HG02571 (cell line): ENCODE data around the gene CTBP2.

Experiments used
- ATAC-seq: cut with Tn5 transposase; IDR thresholded peaks from one replicate; pipeline ENCODE4 v1.9.1; 2021; ENCODE audit warnings: mild to moderate bottlenecking, moderate library complexity; ENCODE audit not compliant: unreplicated experiment

The CTBP2 gene

DNA sequence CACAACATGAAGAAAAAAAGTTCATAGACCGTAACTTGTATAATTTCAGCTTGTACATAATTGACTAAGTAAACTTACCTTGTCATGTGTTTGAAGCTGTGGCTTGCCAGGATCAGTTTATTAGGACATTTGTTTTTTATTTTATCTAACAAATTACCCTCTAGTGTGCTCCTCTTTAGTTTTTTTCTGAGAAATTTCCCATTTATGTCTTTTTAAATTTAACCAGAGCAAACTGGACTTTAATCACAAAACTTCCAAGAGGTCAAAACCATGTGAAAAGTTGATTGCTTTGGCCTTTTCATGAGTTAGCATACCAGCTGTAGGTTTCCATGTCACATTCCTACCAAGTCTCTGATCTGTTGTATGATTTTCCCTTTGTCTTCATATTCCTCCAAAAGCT lies 176.0 kb downstream of the CTBP2 start:
- no peak for ATAC-seq

DNA sequence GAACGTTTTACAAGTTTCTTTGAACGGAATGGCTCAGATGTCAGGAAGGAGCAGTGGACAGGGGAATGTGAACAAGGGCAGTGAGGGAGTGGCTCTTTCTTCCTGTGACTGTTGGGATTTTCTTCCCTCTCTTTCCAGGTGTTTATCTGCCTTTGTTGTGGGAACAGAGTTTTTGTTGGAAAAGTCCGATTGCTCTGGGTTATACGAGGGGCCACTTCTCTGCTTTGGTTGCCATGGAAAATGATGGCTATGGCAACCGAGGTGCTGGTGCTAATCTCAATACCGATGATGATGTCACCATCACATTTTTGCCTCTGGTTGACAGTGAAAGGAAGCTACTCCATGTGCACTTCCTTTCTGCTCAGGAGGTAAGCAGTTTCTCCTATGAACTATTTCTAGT lies 177.0 kb downstream of the CTBP2 start:
- no peak for ATAC-seq

DNA sequence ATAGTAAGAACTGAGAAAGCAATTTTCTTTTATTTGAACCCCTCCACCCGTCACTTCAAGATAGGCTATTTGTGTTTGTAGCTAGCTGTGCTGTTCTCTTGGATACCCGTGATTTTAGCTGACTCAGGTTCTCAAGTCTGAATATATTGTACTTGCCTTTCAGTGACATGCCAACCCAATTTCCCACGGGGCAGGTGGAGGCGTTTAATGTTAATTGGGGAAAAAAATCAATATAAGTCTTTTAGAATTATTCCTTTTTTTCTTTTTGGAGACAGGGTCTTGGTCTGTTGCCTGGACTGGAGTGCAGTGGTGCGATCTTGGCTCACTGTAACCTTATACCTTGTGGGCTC lies 182.0 kb downstream of the CTBP2 start:
- ATAC-seq: no peak

GRCh38 chr10:124977648-124978375 lies 182.6 kb downstream of the CTBP2 start:
- no peak for ATAC-seq

DNA sequence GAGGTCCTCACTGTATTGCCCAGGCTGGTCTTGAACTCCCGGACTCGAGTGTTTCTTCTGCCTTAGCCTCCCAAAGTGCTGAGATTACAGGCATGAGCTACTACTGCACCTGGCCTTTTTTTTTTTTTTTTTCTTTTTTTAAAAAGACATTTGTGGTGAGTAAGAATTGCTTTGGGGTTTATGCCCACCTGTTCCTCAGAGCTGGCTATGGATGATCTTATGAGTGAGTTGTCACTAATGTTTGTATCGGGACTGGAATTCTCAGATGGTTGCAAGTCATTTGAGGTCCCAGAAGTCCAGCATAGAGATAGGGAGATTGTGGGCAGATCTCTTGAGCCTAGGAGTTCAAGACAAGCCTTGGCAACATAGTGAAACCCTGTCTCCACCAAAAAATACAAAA lies 183.2 kb downstream of the CTBP2 start:
- ATAC-seq: no peak

DNA sequence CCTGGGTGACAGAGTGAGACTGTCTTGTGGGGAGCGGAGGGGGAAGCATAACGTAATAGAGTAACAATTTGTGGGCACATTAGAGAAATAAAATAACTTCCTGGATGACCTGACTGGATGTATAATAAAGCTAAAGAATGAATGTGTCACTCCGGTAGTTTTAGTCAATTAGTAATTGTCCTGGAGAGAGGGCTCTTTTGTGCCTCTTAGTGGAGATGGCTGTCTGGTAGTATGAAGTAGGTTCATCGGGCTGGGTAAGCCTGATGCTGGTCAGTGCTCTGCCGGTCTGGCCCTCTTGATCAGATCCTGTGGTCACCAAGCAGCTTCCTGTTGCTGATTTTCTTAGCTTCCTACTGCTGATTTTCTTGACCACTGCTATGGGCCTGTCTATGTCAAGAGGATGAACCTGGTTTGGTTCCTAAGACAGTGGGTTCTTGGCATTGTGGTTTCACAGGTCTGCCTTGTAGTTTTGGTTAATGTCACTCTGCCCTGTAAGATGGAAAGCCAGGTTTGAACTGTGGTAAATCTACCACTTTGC lies 184.3 kb downstream of the CTBP2 start:
- no peak for ATAC-seq

DNA sequence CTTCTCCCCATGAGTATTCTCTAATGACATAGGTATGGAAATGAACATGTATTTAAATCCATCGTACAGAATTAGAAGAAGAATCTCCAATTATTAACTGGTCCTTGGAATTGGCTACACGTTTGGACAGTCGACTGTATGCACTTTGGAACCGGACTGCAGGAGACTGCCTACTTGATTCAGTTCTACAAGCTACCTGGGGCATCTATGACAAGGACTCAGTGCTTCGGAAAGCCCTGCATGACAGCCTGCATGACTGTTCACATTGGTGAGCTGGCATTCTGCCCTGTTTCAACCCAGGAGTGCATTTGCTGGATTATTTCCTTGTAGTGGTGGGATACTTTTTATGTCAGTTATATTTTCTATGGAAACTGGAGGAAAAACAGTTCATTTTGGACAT lies 186.2 kb downstream of the CTBP2 start:
- no peak for ATAC-seq

- ATAC-seq: no peak
Measured at GRCh38 chr10:124972637-124973036, 187.7 kb downstream of the CTBP2 start.

- no peak for ATAC-seq
Measured at GRCh38 chr10:124971276-124971675, 189.1 kb downstream of the CTBP2 start.

DNA sequence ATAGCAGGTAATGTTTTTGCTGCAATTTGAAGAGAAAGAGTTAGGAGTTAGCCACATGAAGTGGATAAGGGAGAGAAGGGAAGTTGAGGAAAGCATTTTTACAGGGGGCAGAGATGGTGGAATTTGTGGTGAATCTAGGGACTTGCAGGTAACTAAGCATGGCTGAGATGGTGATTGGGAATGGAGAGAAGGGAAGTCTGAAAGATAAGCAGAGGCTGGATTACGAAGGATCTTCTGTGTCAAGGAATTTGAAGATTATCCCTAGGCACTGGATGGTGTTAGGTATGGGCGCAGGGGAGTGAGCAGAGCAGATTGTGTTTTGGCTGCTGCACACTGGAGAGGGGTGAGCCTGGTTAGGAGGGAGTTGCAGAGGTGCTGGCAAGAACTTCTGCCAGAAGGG lies 193.1 kb downstream of the CTBP2 start:
- ATAC-seq: no peak

DNA sequence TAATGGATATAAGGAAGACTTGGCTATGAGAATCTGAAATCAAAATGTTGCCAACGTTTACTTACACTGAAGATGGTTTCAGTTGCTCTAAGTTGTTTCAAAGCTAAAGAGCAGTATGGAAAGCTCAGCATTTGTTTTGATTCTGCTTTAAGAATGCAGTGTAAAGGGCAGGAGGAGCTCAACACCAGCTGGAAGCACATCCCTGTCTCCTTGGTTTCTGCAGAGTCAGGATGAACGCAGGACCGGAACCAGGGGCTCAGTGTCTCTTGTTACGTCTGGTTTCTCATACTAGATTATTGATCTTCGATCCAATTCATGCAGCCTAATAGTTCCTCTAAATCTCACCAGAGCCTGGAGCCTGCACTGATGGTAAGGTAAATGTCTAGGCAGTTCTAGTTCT lies 194.4 kb downstream of the CTBP2 start:
- ATAC-seq: no peak

DNA sequence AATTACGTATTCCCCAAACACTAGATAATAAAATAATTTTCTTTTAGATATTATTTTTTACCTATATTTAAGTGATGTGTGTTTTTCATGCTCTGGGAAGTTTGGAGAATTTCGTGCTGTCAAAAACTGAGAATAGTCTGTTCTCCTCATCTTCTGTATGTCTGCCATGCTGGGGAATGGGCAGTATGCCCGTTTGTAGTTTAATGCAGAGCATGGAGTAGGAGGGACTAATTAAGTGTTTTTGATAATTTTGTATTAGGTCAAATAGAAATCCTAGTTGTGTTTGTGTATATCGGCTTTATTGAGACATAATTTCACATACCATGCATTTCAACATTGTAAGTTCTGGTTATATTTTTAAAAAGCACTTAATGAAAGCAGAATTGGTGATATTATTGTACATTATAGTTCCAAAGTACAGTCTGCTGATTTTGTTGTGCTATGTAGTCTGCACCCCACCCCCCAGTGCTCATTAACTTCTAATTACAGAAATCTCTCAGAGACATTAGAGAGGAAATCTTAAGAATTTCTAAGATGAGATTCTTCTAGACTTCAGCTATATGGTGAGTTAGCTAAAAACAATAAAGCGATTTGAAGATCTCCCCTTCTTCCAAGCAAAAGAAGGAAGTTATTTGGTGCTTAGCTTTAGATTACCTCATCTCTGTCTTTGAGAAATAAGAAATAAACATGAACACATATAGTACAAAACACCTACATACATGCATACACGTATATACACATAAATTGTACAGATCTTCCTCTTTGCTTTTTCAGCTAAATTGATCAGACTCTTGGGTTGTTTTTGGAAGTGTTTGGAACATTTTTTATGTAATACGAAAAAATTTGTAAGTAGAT lies 196.3 kb downstream of the CTBP2 start:
- ATAC-seq: no peak

DNA sequence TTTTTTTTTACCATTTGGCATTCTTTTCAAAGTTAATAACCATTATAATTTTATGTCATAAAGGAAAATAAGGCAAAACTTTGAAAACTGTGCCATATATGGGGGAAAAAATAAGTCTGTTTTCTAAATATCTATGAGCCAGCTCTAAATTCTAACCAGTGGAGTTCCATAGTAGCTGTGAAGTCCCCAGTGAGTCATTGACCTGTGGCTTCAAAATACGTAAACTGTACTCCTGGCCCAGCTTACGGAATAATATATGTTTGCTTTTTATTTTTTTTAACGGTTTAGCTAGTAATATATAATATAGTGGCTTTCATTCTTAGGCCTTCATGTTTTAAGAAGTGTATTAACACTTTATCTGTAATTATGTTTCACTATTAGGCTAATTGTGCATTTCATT lies 197.9 kb downstream of the CTBP2 start:
- no peak for ATAC-seq

DNA sequence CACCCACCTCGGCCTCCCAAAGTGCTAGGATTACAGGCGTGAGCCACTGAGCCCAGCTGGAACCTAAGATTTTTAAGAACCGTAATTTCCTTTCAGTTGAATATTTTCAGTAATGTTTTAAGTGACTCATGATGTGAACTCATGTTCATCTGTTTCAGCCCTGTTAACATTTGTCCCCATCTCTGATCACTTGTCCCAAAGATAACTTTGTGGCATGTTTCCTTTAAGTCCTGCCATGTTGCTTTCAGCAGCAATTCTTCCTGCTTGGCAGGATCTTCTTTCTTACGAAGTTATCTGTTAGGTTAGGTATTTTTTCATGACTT lies 199.2 kb downstream of the CTBP2 start:
- ATAC-seq: no peak

GRCh38 chr10:124959564-124959963 lies 200.8 kb downstream of the CTBP2 start:
- no peak for ATAC-seq

- ATAC-seq: no peak
Measured at GRCh38 chr10:124957404-124957947, 202.9 kb downstream of the CTBP2 start.

DNA sequence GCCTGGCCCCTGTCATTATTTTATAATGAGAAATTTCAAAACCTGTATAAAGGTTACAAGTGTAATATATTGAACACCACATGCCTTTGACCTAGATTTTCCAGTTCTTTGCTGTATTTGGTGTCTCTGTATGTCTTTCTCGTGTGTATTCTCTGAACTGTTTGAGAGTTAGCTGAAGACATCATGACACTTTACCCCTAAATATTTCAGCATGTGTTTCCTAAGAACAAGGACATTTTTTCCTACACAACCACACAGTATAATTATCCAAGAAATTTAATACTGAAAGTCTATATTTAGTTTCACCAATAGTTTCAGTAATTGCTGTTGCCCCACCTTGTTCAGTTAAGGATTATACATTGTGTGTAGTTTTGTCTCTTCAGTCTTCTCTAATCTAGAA lies 203.6 kb downstream of the CTBP2 start:
- no peak for ATAC-seq

DNA sequence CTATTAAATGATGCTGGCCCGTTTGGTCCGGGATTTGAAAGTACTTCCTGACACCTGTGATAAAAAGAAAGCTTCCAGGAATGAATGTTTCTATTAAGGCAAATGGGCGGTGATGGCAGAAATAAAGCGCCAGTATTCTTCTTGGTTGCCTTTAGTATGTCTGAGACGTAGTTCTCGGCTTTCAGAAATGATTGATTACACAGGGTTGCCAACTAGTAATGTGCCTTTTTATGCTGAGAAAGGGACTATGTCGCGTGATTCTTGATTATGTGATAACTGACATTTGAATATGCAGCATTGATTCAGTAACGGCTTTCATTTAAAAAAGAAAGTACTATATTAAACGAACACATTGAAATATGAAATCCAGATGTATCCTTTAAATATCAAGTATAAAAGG lies 204.5 kb downstream of the CTBP2 start:
- ATAC-seq: no peak

- no peak for ATAC-seq
Measured at GRCh38 chr10:124955243-124955642, 205.1 kb downstream of the CTBP2 start.

DNA sequence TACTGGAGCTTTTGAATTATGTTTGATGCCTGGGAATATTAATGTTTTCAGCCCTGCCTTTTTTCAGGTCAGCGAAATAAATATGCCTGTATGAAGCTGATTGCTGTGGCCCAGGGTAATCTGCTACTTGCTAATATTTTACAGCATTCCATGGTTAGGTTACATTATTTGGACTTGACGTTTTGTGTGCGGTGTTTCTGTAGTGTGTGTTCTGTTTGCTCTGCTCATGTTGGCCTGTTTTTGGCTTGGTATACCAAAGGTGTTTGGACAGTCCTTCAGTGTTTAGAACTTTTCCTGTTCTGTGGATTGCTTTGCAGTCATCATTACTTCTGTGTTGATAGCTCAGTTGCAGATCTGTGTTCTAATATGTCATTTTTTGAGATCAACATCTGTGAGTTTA lies 206.9 kb downstream of the CTBP2 start:
- ATAC-seq: no peak

DNA sequence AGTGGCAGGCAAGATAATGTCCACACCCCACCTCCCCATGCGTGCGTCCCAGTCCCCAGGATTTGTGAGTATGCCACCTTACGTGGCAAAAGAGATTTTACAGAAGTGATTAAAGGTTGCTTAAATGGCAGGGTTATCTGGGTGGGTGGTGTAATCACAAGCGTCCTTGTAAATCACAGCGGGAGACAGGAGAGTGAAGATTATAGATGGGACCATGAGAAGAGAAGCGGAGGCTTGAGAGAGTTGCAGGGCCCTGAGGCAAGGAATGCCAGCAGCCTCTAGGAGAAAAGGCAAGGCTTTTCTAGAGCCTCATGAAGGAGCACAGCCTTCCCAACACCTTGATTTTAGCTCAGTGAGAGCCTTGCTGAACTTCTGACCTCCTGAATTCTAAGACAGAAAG lies 208.2 kb downstream of the CTBP2 start:
- ATAC-seq: no peak

GRCh38 chr10:124949543-124949942 lies 210.8 kb downstream of the CTBP2 start:
- ATAC-seq: no peak
